Activated T-cell treated with anti-CD3 and anti-CD28 coated beads, Interleukin-2, amount 50 U/mL, for 1 hour (primary cell): Measurements from ENCODE around the gene DNAI2.
"Not testable (repeated sequence)": the region's sequence is repeated elsewhere in the genome, so short reads cannot be mapped to it uniquely, and the experiment has no call there.

Experiments used
- DNase-seq: peaks from one replicate; pipeline ENCODE4 v3.0.0-alpha.2; 2020

Gene DNAI2

GRCh38 chr17:74245871-74246270 lies 28.2 kb upstream of the DNAI2 start:
- no peak for DNase-seq

- DNase-seq, result no peak
Observed at GRCh38 chr17:74249590-74250270, 24.3 kb upstream of the DNAI2 start.

GRCh38 chr17:74250324-74250995 lies 23.6 kb upstream of the DNAI2 start:
- no peak for DNase-seq

GRCh38 chr17:74251051-74251450 lies 23.0 kb upstream of the DNAI2 start:
- no peak for DNase-seq

GRCh38 chr17:74251569-74251968 lies 22.5 kb upstream of the DNAI2 start:
- DNase-seq, result no peak

GRCh38 chr17:74252211-74252610 lies 21.8 kb upstream of the DNAI2 start:
- DNase-seq, result no peak

- no peak for DNase-seq
Observed at GRCh38 chr17:74253036-74253435, 21.0 kb upstream of the DNAI2 start.

- DNase-seq, result no peak
Observed at GRCh38 chr17:74257311-74257710, 16.7 kb upstream of the DNAI2 start.

- no peak for DNase-seq
Observed at GRCh38 chr17:74259667-74260524, 14.1 kb upstream of the DNAI2 start.

GRCh38 chr17:74260525-74260850 lies 13.5 kb upstream of the DNAI2 start:
- no peak for DNase-seq

- DNase-seq, result no peak
Observed at GRCh38 chr17:74262601-74263000, 11.4 kb upstream of the DNAI2 start.

- not testable (repeated sequence) for DNase-seq
Observed at GRCh38 chr17:74267054-74267453, 7.0 kb upstream of the DNAI2 start.

- DNase-seq, result no peak
Observed at GRCh38 chr17:74267579-74267978, 6.5 kb upstream of the DNAI2 start.

GRCh38 chr17:74267987-74268499 lies 6.0 kb upstream of the DNAI2 start:
- DNase-seq, result no peak

GRCh38 chr17:74268558-74268957 lies 5.5 kb upstream of the DNAI2 start:
- DNase-seq, result no peak

GRCh38 chr17:74270333-74270732 lies 3.7 kb upstream of the DNAI2 start:
- DNase-seq, result no peak

GRCh38 chr17:74271281-74271680 lies 2.8 kb upstream of the DNAI2 start:
- DNase-seq, result no peak

GRCh38 chr17:74271901-74272561 lies 2.0 kb upstream of the DNAI2 start:
- no peak for DNase-seq

GRCh38 chr17:74272731-74273201 lies 1.3 kb upstream of the DNAI2 start:
- DNase-seq, result no peak

GRCh38 chr17:74274709-74275340 lies 791 bp downstream of the DNAI2 start:
- DNase-seq, result no peak

GRCh38 chr17:74276051-74276476 lies 2.0 kb downstream of the DNAI2 start:
- no peak for DNase-seq

- no peak for DNase-seq
Observed at GRCh38 chr17:74276541-74277009, 2.5 kb downstream of the DNAI2 start.
